NCI-H345 (cell line): Measurements from ENCODE around the gene CLEC16A.

Source experiments
- DNase-seq: peaks from one replicate; lab custom pipeline; 2025; lab: John Stamatoyannopoulos, UW

The CLEC16A gene

DNA sequence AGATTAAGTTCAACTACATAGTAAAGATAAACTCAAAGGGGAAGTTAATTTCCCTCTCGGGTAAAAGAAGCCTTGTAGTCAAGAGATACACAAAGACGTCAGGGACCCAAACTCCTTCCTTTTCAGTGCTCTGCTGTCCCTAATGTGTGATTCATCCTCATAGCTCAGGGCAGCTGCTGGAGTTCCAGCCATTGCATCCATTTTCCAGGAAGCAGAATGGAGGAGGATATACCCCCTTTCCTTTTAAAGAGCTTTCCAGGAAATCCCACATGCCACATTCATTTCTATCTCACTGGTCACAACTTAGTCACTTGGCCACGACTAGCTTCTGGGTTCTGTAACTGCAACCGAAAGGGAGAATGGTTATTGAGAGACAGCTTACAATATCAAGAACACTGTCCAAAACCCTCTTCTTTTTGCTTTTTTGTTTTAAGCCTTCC is 216.3 kb downstream of the CLEC16A start:
- DNase-seq: no peak

DNA sequence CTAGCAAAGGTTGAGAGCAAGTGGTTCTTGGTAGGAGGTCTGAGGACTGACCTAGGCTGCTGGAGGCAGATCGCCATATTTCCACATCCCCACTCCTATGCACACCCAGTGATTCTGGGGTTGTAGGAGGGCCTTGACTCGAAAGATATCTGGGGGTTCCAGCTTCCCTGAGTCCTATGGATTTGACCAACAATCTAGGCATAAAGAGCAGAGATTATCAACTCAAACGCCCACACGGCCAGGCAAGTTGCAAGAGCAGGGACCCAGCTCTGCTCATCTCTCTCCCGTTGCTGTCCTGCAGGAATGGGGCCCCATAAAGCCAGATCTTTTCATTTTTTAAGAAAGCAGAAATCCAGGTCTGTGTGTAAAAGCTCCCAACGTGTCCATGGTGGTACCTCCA is 217.1 kb downstream of the CLEC16A start:
- no peak for DNase-seq

- DNase-seq: no peak
Measured at GRCh38 chr16:11161974-11162373, 217.6 kb downstream of the CLEC16A start.

DNA sequence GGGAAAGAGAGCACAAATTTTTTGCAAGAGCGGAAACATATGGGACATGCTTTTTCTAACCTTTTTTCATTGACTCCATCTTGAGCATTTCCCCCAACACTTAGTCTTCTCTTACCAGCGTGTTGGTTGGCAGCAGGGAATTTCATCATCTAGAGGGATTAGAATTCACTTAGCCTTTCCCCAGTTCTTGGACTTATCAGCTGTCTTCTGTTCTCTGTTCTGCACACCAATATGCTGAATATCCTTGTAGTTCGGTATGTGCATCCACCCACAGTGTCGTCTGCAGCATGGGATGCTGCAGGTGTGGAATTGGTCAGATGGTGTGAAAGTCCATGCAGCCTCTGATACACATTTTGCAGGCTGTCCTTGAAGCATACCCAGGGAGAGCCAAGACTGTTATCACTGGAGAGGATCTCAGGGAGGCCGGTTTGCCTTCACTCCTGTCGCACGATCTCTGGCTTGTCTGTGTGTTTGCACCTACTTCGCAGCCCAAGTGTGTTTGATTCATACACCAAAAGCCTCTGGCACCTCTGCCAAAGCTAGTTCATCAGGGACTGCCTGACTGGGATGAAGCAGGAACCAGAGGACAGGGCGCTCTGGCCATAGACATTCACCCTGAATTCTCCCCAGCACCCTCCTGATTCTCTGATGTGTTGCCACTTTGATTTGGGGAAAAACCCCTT is 218.4 kb downstream of the CLEC16A start:
- no peak for DNase-seq

GRCh38 chr16:11163761-11164261 is 219.4 kb downstream of the CLEC16A start:
- DNase-seq: no peak

GRCh38 chr16:11164482-11165270 is 220.3 kb downstream of the CLEC16A start:
- no peak for DNase-seq

GRCh38 chr16:11165349-11165748 is 221.0 kb downstream of the CLEC16A start:
- DNase-seq: no peak

DNA sequence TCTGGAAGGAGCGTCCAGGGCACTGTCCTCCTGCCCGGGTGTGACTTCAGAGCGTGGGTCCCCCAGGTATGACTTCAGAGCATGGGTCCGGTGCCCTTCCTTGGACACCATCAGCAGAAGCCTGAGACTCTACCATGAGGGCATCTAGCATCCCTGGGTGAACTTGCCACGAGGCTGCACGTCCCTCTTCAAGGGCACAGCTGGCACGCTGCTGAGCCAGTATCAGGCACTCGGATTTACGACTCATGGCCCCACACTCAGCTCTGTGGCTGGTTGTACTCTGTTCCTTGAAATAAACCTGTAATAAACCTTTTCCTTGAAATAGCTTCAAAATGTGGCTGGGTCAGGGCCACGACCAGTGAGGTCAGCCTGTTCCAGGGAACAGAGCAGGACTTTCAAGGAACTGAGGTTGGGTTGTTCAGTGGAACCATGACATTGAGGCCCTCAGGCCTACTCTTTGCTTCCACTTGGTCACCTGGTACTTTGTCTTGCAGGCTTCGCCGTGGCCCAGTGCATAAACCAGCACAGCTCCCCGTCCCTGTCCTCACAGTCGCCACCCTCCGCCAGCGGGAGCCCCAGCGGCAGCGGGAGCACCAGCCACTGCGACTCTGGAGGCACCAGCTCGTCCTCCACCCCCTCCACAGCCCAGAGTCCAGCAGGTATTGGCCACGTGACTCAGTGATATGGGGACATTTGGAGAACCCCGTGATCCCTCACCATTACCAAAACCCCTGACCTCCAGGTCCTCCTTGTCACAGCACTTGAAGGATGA is 221.7 kb downstream of the CLEC16A start:
- no peak for DNase-seq

GRCh38 chr16:11167581-11167980 is 223.2 kb downstream of the CLEC16A start:
- DNase-seq: no peak

DNA sequence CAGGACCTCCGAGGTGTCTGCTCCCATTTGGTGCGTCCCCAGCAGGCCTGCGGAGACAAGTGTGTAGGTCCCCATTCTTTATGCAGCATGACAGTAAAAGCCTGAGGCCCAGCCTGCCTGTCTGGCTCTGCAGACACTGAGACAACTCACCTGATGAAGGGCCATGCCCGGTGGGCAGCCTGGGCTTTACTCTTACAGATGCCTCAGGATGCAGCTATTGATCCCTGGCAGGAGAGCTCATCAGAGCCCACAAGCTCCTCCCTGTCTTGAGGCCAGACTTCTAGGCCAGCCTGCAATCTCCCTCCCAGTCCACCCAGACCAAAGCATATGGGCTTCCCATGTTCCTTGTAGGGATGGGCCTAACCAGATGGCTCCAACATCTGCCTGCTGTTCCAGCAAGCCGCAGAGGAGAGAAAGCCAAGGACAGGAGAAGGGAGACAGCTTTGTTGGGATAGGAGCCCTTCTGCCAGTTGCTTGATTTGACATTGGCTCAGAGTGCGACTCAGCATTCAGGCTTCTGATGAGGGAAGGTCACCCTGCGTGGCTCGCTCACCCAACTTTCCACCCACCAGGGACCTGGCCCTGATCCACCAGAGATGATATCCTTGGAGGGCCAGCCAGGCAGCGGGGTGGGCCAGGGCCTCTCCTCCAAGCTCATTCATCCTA is 224.2 kb downstream of the CLEC16A start:
- DNase-seq: no peak

DNA sequence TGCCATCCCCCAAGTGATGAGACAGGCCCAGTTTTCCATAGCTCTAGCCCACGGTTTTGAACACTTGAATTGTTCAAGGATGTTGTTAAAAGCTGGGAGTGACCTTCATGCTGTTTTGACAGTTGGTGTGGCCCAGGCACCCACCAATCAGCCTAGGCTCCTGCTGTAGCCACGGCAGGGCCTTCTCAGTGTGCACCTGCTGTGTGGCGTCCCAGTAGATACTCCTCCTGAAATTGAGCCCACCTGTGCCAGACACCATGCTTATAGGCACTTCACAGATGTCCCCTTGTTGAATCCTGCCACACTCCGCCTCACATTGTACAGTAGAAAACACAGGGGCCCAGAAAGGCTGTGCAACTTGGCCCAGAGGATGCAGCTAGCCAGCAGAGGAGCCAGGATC is 225.3 kb downstream of the CLEC16A start:
- DNase-seq: no peak

GRCh38 chr16:11170201-11170600 is 225.8 kb downstream of the CLEC16A start:
- DNase-seq: no peak

GRCh38 chr16:11170696-11171447 is 226.5 kb downstream of the CLEC16A start:
- DNase-seq: no peak

DNA sequence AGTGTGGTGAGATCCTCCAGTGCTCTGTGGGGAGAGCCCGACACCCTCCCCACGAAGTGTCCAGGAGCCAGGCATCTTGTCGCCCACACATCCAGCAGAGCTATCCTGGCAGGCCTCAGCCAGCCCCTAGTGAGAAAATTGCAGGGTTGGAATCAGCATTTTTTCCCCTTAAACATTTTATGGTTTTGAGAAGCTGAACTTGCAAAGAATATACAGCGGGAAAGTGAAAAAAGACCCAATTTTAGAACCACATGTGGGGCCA is 227.0 kb downstream of the CLEC16A start:
- DNase-seq: no peak

DNA sequence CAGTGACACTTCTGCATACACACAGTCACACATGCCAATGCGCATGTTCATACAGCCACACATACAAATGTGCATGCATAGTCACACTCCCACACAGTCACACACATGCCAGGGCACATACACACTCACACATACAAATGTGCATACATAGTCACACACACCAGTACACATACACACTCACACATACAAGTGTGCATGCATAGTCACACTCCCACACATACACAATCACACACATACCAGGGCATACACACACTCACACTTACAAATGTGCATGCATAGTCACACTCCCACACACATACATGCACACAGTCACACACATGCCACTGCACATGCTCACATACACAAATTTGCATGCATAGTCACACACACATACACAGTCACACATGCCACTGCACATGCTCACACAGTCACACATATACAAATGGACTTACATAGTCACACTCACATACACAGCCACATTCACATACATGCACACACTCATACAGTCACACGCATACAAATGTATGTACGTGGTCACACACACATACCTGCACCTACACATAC is 227.5 kb downstream of the CLEC16A start:
- DNase-seq: no peak

DNA sequence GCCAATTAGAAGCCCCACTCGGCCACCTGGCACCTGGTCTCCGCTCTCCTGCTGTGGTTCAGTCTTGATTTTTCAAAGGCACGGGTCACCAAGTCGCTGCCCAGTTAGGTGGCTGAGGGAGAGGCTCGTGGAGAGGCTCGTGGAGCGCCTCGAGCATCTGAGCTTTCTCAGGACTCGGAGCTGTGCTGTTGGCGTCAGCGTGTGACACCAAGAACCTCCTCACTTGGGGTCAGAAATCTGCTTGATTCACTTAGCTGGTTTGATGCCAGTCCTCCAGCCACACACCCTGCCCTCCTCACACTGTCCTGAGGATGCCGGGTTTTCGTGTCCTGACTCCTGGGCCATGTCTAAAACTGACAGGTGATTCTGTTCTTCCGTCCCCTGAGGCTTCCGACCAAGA is 229.1 kb downstream of the CLEC16A start:
- no peak for DNase-seq

DNA sequence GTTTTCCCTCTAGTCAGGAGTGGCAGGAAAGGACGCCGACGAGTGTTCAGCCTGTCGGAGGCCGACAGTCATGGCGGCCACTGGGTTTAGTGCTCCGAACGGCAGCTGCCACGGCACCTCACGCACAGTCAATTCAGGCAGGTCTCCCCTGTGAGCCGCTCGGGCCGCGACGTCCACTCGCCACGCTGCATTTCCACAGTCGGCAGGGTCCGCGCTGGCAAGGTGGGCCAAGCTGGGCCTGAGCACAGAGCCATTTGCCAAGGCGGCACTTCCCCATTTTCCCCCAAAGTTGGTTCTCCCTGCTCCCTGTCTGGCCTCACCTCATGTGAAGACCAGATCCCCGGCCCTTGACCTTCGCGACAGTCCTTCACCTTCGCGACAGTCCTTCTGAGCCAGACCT is 229.8 kb downstream of the CLEC16A start:
- DNase-seq: no peak

GRCh38 chr16:11175106-11175786 is 230.9 kb downstream of the CLEC16A start:
- DNase-seq: no peak

DNA sequence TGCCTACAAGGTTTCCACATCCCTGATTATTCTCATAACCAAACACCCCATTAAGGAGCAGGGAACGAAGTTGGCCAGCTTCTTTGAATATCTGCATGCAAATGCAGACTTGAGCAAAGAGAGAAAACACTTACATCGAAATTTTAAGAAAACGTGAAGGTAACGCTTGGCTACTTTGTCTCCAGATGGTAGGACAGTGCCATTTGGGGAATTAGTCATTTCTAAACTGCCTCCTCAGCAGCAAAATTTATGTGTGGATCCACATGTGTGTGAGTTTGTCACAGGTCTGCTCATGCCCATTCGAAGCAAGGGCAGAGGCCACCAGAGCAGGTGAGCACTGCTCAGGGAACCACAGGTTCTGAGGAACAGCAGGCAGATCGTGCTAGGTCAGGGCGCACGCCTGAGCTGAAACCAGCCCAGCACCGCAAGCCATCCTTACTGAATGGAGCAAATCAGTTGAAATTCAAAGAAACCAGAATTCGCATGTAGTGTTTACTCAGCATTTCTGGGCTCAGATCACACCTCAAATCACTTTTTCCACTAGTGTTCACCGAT is 231.5 kb downstream of the CLEC16A start:
- DNase-seq: no peak

- no peak for DNase-seq
Measured at GRCh38 chr16:11177578-11178160, 233.3 kb downstream of the CLEC16A start.
